HG03521 (cell line): Measurements from ENCODE around the gene FBXL16.

ENCODE experiments used
- ATAC-seq: cut with Tn5 transposase; IDR thresholded peaks from one replicate; pipeline ENCODE4 v1.9.1; 2021; ENCODE audit warnings: mild to moderate bottlenecking, moderate library complexity; ENCODE audit not compliant: unreplicated experiment

FBXL16 gene

DNA sequence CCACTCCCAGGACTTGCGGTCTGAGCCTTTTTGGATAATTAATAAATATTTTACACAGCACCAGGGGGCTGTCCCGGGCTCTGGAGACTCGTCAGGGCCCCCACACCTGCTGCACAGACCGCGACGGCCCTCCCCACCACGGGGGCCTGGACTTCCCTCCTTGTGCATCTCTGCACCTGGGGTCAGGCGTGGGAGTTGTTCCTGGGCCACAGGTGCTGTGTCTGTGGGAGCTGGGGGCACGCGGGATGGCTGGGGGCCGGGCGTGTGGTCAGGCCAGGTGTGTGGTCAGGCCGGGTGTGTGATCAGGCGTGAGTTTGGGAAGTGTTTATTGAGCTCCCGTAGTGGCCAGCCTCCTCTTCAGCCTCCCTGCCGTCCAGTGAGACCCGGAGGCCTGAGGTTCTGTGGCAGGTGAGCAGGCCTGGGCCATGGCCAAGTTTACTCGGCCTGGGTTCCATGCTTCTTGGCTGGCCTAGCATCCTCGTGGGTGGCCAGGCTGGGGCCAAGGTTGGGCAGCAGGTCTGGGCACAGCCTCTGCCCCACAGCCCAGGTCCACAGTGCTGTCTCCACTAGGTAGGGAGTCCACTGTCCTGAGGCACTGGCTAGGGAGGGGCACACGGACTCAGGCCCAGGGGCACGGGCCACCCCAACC lies 27.3 kb downstream of the FBXL16 start:
- no peak for ATAC-seq

GRCh38 chr16:677316-678190 lies 28.0 kb downstream of the FBXL16 start:
- ATAC-seq, result no peak

GRCh38 chr16:676913-677312 lies 28.7 kb downstream of the FBXL16 start:
- ATAC-seq, result no peak

DNA sequence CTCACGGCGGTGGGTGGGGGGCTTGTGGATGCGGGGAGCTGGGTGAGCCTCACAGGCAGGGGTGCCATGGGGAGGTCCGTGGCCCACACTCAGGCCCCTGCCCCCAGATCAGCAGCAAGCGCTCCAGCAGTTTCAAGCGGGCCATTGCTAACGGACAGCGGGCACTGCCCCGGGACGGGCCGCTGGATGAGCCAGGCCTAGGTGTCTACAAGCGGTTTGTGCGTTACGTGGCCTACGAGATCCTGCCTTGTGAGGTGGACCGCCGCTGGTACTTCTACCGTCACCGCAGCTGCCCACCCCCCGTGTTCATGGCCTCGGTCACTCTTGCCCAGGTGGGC lies 29.1 kb downstream of the FBXL16 start:
- no peak for ATAC-seq

- ATAC-seq, result no peak
Measured at GRCh38 chr16:675884-676564, 29.6 kb downstream of the FBXL16 start.

DNA sequence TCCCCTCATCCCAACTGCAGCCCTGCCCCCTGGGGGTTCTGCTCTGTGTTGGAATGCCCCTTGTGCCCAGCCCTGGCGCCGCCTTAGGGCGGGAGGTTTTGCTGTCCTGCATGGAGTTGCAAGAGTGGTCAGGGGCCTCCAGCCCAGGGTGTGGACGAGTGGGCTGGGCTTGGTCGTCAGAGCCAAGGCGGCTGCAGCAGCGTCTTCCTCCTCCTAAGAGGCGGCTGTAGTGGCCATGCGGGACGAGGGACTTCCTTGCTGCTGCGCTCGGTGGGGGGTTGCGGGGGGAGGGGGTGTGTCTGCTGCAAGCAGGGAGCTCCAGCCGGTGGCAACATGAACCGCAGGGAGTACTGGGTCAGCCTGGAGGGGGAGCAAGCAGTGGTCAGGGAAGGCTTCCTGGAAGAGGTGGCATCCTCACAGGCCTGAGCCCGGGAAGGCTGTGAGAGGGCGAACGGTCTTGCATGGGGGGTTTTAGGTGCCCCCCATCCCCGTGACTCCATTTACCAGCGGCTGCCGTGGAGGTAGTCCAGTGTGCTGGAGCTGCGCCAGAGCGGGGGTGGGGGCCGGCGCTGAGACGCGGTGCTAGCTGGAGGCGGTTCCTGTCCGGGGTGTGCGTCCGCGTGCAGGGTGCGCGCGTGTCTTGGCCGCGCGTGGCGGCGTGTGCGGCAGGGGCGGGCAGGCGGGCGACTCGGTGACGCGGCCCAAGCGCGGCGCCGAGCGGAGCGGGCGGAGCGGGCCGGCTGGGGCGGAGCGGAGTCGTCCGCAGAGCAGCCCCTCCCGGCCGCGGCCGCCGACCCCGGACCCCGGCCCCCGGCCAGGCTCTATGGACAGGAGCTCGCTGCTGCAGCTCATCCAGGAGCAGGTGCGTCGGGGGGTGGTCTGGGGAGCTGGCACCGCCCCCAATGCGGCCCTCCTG lies 30.4 kb downstream of the FBXL16 start, which contains the start of gene RHBDL1:
RHBDL1 (plus strand) TSS at position 704 of the 916 bp plus-strand sequence; CDS start at position 824, 120 bp downstream.
- ATAC-seq, result no peak

DNA sequence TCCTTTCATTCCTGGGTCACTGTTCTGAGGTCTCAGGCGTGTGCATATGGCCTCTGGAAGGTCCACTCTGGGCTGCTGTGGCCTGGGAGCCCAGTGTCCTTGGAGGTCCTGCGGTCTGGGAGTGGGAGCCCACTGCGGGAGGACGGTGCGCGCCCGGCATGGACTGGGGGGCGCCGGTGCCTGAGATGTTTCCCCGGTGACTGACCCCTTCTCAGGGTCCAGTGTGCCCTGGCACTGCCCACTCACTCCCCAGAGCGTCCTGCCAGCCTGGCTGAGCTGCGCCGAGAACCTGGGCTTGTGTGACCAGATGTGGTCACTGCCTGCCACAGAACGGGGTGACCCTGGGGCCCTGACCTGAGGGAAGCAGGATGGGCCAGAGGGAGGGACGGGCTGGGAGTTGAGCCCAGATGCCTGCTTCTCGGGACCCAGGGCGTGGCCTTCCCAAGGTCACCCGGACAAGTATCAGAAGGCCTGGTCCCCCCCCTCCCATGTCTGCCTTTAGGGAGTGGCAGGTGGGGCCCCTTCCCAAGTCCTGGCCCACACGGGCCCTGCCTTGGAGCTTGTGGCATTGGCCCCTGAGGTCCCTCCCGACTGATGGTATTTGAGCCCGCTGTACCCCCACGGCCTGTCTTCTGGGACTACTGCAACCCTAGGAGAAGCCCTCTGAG lies 31.3 kb downstream of the FBXL16 start:
- ATAC-seq, result no peak

GRCh38 chr16:673399-673991 lies 32.1 kb downstream of the FBXL16 start:
- no peak for ATAC-seq

- no peak for ATAC-seq
Measured at GRCh38 chr16:672851-673250, 32.8 kb downstream of the FBXL16 start.

- ATAC-seq, result no peak
Measured at GRCh38 chr16:672371-672770, 33.2 kb downstream of the FBXL16 start.

DNA sequence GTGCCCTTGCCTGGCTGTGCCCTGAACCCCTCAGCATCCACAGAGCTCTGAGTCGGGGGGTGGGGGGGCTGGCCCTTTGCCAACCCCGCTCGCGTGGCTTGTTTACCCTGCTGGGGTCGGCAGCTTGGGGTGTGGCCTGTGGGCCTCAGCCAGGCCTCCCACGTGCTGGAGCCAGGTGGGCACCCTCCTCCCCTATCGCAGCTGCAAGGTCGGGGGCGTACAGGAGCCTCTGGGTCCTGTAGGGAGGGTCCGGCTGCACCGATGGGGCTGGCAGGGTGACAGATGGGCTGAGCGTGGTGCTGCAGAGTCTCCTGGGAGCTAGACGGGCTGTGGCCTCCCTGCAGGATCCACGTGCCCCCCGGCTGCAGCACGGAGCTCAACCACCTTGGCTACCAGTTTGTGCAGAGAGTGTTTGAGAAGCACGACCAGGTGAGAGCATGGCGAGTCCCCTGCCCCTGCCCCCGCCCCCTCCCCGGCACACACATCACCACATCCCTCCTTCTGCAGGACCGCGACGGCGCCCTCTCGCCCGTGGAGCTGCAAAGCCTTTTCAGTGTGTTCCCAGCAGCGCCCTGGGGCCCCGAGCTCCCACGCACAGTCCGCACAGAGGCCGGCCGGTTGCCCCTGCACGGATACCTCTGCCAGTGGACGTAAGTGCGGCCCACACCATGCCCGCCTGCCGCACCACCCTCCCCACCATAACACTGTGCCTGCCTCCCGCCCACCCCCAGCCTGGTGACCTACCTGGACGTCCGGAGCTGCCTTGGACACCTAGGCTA lies 34.1 kb downstream of the FBXL16 start:
- ATAC-seq, result no peak

DNA sequence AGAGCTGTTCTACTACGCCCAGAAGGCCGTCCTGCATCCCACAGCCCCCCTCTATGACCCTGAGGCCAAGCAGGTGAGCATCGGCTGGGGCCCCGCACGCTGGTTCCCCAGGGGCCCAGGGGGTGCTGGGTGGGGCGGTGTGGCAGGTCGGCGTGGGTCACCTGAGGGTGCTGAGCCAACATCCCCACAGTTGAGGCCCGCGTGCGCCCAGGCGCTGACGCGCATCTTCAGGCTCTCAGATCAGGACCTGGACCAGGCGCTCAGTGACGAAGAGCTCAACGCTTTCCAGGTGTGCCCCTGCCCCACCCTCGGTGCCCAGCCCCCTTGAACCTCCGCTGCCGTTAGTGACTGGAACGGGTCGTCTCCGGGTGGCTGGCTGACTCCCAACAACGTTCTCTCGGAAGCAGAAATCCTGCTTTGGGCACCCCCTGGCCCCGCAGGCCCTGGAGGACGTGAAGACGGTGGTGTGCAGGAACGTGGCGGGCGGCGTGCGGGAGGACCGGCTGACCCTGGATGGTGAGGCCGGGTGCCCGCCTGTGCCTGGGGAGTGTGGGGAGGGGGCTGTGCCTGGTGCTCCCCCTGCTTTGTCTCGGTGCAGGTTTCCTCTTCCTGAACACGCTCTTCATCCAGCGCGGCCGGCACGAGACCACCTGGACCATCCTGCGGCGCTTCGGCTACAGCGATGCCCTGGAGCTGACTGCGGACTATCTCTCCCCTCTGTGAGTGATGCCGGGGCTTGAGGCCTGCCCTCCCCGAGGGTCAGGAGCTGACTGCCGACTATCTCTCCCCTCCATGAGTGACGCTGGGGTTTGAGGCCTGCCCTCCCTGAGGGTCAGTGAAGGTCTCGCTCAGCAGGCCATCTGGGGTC lies 34.9 kb downstream of the FBXL16 start:
- no peak for ATAC-seq

- ATAC-seq, result no peak
Measured at GRCh38 chr16:669666-670065, 35.9 kb downstream of the FBXL16 start.

- ATAC-seq, result no peak
Measured at GRCh38 chr16:668519-669171, 37.0 kb downstream of the FBXL16 start.

GRCh38 chr16:667780-668518 lies 37.7 kb downstream of the FBXL16 start, which contains the start of gene RHOT2:
Gene RHOT2 (plus strand): TSS chr16:668132. CDS start chr16:668200, 68 bp downstream.
- ATAC-seq, result peak; percentile 84

- ATAC-seq, result no peak
Measured at GRCh38 chr16:667113-667779, 38.4 kb downstream of the FBXL16 start.
